ENCODE data around the gene MAP2. TPM values are rescaled to one million over a fixed set of nuclear protein-coding genes. Genes with fewer than 3 reads are reported as not detected.

Gene MAP2
- total RNA-seq, 2 experiments from 2014 or later = not detected

- H3K27ac Mint-ChIP-seq = no peak overlapping the region
These were observed 239.3 kb downstream of the MAP2 start for GRCh38 chr2:209663139-209663538.

GRCh38 chr2:209663656-209664055 is 239.8 kb downstream of the MAP2 start:
- no peak overlapping the region for H3K27ac Mint-ChIP-seq
- H3K4me3 Mint-ChIP-seq = no peak overlapping the region
- ATAC-seq (ENCODE audit: low read depth) = no peak
- H3K36me3 Mint-ChIP-seq = no peaks in the 10 kb centered on the region
- peaks cover 5% of the 10 kb centered on the region for H3K27me3 Mint-ChIP-seq
- peaks cover 3% of the 10 kb centered on the region for H3K9me3 Mint-ChIP-seq
- POLR2A ChIA-PET = no interaction called here
- H3K4me1 Mint-ChIP-seq = no peaks in the 10 kb centered on the region
- no peak for DNase-seq

More at GRCh38 chr2:209663139-209663538, 239.3 kb downstream of the MAP2 start:
- DNase-seq (no peak), ATAC-seq (ENCODE audit: low read depth) (no peak)
- Mint-ChIP-seq H3K4me1 (no peaks in the 10 kb centered on the region), H3K9me3 (peaks cover 3% of the 10 kb centered on the region), H3K27me3 (peaks cover 5% of the 10 kb centered on the region), H3K4me3 (no peak overlapping the region), H3K36me3 (no peaks in the 10 kb centered on the region)
- POLR2A ChIA-PET = no interaction called here

GRCh38 chr2:209666296-209666695 is 242.4 kb downstream of the MAP2 start:
- ATAC-seq (ENCODE audit: low read depth) (no peak), DNase-seq (no peak)
- POLR2A ChIA-PET = no interaction called here
- Mint-ChIP-seq H3K4me3 (no peak overlapping the region), H3K36me3 (no peaks in the 10 kb centered on the region), H3K9me3 (no peaks in the 10 kb centered on the region), H3K4me1 (no peaks in the 10 kb centered on the region), H3K27me3 (peaks cover 5% of the 10 kb centered on the region), H3K27ac (no peak overlapping the region)

DNA sequence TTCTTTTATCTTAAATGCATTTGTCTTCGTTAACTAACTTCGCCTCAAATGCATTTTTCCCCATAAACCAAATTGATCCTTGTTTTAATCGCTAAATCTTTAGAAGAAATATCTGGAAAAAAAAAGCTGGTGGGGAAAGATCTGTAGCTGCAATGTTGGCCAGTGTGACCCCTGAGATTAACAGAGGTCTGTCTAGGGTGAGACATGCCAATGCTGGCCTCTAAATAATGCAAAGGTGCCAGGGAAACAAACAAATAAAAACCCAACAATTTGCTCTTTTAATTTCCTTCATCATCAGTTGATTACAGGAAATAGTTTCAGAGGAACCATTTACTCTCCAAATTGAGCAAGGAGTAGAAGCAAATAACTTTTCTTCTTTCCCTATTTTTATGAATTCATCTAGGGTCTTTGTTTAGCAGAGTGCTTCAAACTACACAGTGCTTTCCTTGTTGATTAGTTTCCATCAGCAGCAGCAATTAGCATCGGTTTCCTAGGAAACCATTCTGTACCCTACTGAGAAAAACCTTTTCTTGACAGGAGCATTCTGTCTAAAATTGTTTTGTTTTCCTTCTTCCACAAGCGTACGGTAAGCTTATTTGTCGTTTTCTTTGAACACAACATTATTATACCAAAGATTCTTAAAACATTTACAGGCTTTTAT is 247.3 kb downstream of the MAP2 start:
- Mint-ChIP-seq H3K27me3 (peaks cover 5% of the 10 kb centered on the region), H3K4me1 (no peaks in the 10 kb centered on the region), H3K9me3 (no peaks in the 10 kb centered on the region), H3K27ac (no peak overlapping the region), H3K4me3 (no peak overlapping the region), H3K36me3 (no peaks in the 10 kb centered on the region)
- DNase-seq (no peak), ATAC-seq (ENCODE audit: low read depth) (no peak)
- POLR2A ChIA-PET = no interaction called here

DNA sequence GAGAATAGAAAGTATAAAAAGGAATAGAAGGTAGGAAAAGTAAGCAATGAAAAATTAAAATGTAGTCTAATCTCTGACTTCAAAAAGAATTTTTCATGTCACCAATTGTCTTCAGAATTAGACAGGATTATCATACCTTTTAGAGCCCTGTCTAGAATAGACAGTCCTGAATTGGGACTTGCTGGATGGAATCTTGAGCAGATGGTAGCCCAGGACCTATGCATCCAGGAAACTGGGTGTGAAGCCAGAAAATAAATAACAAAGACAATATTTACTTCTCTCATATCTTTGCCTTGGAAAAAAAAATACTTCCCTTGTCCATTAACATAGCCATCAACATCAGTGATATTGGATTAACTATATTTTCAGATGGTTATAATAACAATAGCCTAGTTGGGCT is 250.0 kb downstream of the MAP2 start:
- POLR2A ChIA-PET = no interaction called here
- Mint-ChIP-seq H3K9me3 (no peaks in the 10 kb centered on the region), H3K4me1 (no peaks in the 10 kb centered on the region), H3K27ac (no peak overlapping the region), H3K4me3 (no peak overlapping the region), H3K27me3 (no peaks in the 10 kb centered on the region), H3K36me3 (no peaks in the 10 kb centered on the region)
- ATAC-seq (ENCODE audit: low read depth) (no peak), DNase-seq (no peak)

- POLR2A ChIA-PET = no interaction called here
- Mint-ChIP-seq H3K9me3 (no peaks in the 10 kb centered on the region), H3K36me3 (no peaks in the 10 kb centered on the region), H3K27me3 (no peaks in the 10 kb centered on the region), H3K4me3 (no peak overlapping the region), H3K4me1 (no peaks in the 10 kb centered on the region), H3K27ac (no peak overlapping the region)
- ATAC-seq (ENCODE audit: low read depth) (no peak), DNase-seq (no peak)
These were observed 256.7 kb downstream of the MAP2 start for GRCh38 chr2:209680596-209680995.

GRCh38 chr2:209681201-209681735 is 257.4 kb downstream of the MAP2 start:
- DNase-seq = no peak
- Mint-ChIP-seq H3K27ac (no peak overlapping the region), H3K36me3 (no peaks in the 10 kb centered on the region), H3K9me3 (no peaks in the 10 kb centered on the region), H3K4me3 (no peak overlapping the region), H3K4me1 (no peaks in the 10 kb centered on the region), H3K27me3 (no peaks in the 10 kb centered on the region)
- ATAC-seq (ENCODE audit: low read depth) = no peak
- POLR2A ChIA-PET = no interaction called here

DNA sequence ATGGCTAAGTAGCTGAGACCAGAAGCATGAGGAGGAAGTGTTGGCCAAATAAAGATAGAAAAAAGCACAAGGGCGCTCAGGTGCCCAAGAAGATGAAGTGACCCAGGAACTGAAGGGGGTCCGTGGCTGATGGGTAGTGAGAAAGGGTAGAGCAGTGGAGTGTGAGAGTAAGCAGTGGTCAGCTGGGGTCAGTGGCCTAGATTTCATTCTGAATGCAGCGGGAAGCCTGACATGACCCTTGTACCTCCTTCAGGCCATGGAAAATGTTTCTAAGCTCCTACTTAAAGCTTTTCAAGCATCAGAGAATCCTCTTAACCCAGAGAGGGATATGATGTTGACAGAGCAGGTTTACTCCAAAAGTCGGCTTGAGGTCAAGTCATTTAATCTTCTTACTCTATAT is 258.8 kb downstream of the MAP2 start:
- POLR2A ChIA-PET = no interaction called here
- H3K27ac Mint-ChIP-seq = no peak overlapping the region

DNA sequence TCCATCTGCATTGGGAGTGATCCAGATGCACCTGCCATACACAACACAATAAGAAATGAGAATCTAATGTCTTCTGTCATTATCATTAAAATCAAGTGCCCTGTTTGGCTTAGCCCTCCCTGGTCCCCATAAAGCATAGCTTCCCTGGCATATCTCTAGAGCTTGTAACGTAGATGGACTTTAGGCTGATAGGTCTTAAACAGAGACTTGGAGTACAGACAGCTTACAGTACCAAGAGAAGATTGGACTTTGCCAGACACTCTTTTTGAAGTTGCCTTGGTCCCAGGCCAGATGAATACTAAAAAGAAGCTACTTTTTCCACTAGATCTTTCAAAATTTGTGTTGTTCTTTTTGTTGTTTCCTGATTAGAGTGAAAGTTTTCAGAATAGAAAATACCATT is 261.5 kb downstream of the MAP2 start:
- no peaks in the 10 kb centered on the region for H3K9me3 Mint-ChIP-seq
- DNase-seq (no peak), ATAC-seq (ENCODE audit: low read depth) (no peak)
- H3K36me3 Mint-ChIP-seq = no peaks in the 10 kb centered on the region
- H3K27me3 Mint-ChIP-seq = no peaks in the 10 kb centered on the region
- H3K4me3 Mint-ChIP-seq = no peak overlapping the region
- POLR2A ChIA-PET = no interaction called here
- no peaks in the 10 kb centered on the region for H3K4me1 Mint-ChIP-seq
- H3K27ac Mint-ChIP-seq = no peak overlapping the region

More for the DNA sequence above, 258.8 kb downstream of the MAP2 start:
- Mint-ChIP-seq H3K4me1 (no peaks in the 10 kb centered on the region), H3K36me3 (no peaks in the 10 kb centered on the region), H3K27me3 (no peaks in the 10 kb centered on the region), H3K4me3 (no peak overlapping the region), H3K9me3 (no peaks in the 10 kb centered on the region)
- ATAC-seq (ENCODE audit: low read depth) (no peak), DNase-seq (no peak)

GRCh38 chr2:209685963-209686362 is 262.1 kb downstream of the MAP2 start:
- Mint-ChIP-seq H3K4me3 (no peak overlapping the region), H3K9me3 (no peaks in the 10 kb centered on the region), H3K27me3 (no peaks in the 10 kb centered on the region), H3K27ac (no peak overlapping the region), H3K4me1 (no peaks in the 10 kb centered on the region), H3K36me3 (no peaks in the 10 kb centered on the region)
- POLR2A ChIA-PET = no interaction called here
- DNase-seq (no peak), ATAC-seq (ENCODE audit: low read depth) (no peak)

- Mint-ChIP-seq H3K4me3 (no peak overlapping the region), H3K9me3 (no peaks in the 10 kb centered on the region), H3K27ac (no peak overlapping the region), H3K27me3 (no peaks in the 10 kb centered on the region), H3K4me1 (no peaks in the 10 kb centered on the region), H3K36me3 (no peaks in the 10 kb centered on the region)
- ATAC-seq (ENCODE audit: low read depth) (no peak), DNase-seq (no peak)
- POLR2A ChIA-PET = no interaction called here
These were observed 262.6 kb downstream of the MAP2 start for GRCh38 chr2:209686448-209686847.

GRCh38 chr2:209687323-209687969 is 263.6 kb downstream of the MAP2 start:
- POLR2A ChIA-PET = no interaction called here
- ATAC-seq (ENCODE audit: low read depth) (no peak), DNase-seq (no peak)
- Mint-ChIP-seq H3K4me3 (no peak overlapping the region), H3K36me3 (no peaks in the 10 kb centered on the region), H3K27me3 (no peaks in the 10 kb centered on the region), H3K9me3 (no peaks in the 10 kb centered on the region), H3K27ac (no peak overlapping the region), H3K4me1 (no peaks in the 10 kb centered on the region)

DNA sequence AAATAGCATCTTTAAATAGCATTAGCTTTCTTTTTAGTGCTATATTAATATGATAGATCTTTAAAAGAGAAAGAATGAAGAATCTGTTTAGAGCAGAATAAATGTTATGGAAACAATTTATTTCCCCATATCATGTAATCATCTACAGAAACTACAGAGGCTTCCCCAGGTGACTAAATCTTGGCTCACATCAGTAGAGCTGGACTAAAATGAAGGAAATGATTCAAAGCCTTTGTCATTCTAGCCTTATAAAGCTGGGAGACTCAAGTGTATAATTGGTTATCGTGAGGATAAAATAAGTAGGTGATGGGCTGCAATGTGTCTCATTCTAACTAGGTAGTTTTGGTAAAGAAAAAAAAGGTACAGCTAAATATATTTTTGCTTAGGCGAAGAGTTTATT is 264.5 kb downstream of the MAP2 start:
- H3K4me1 Mint-ChIP-seq = no peaks in the 10 kb centered on the region
- POLR2A ChIA-PET = no interaction called here
- H3K36me3 Mint-ChIP-seq = no peaks in the 10 kb centered on the region
- H3K9me3 Mint-ChIP-seq = no peaks in the 10 kb centered on the region
- no peak overlapping the region for H3K27ac Mint-ChIP-seq
- H3K27me3 Mint-ChIP-seq = no peaks in the 10 kb centered on the region
- DNase-seq (no peak), ATAC-seq (ENCODE audit: low read depth) (no peak)
- H3K4me3 Mint-ChIP-seq = no peak overlapping the region

GRCh38 chr2:209690029-209690754 is 266.3 kb downstream of the MAP2 start:
- Mint-ChIP-seq H3K27me3 (no peaks in the 10 kb centered on the region), H3K9me3 (no peaks in the 10 kb centered on the region), H3K4me1 (no peaks in the 10 kb centered on the region), H3K27ac (no peak overlapping the region), H3K36me3 (no peaks in the 10 kb centered on the region), H3K4me3 (no peak overlapping the region)
- POLR2A ChIA-PET = no interaction called here
- DNase-seq (no peak), ATAC-seq (ENCODE audit: low read depth) (no peak)

Data from activated naive CD8-positive, alpha-beta T cell treated with anti-CD3 and anti-CD28 coated beads, Interleukin-2, amount 10 ng/mL, durations not matched to agents 7 days and 5 days (primary cell).